HS-27A (cell line): ENCODE measurements around the gene COL5A3.
"Not testable (repeated sequence)": the region's sequence is repeated elsewhere in the genome, so short reads cannot be mapped to it uniquely, and the experiment has no call there.

Experiments used
- DNase-seq: peaks from one replicate; pipeline ENCODE4 v3.0.0-alpha.2; 2012; ENCODE audit warnings: low read depth, missing footprints

COL5A3 gene

GRCh38 chr19:9937001-9937411 lies 73.3 kb downstream of the COL5A3 start:
- no peak for DNase-seq

GRCh38 chr19:9936326-9937000 lies 73.8 kb downstream of the COL5A3 start, which contains the start of gene OLFM2:
Gene OLFM2, minus strand, starts transcription at chr19:9936515. Its CDS starts 149 bp downstream, at chr19:9936366.
- no peak for DNase-seq

GRCh38 chr19:9935506-9936325 lies 74.6 kb downstream of the COL5A3 start:
- no peak for DNase-seq

- no peak for DNase-seq
These were observed 76.0 kb downstream of the COL5A3 start for GRCh38 chr19:9934132-9934950.

GRCh38 chr19:9932835-9933234 lies 77.5 kb downstream of the COL5A3 start:
- DNase-seq: no peak

GRCh38 chr19:9931629-9932028 lies 78.7 kb downstream of the COL5A3 start:
- no peak for DNase-seq

GRCh38 chr19:9923440-9923839 lies 86.9 kb downstream of the COL5A3 start:
- DNase-seq: no peak

GRCh38 chr19:9922782-9923379 lies 87.4 kb downstream of the COL5A3 start:
- DNase-seq: not testable (repeated sequence)

GRCh38 chr19:9917321-9917720 lies 93.0 kb downstream of the COL5A3 start:
- DNase-seq: no peak

- DNase-seq: no peak
These were observed 93.6 kb downstream of the COL5A3 start for GRCh38 chr19:9916719-9917118.

GRCh38 chr19:9914315-9915207 lies 95.7 kb downstream of the COL5A3 start:
- DNase-seq: peak; percentile 36

GRCh38 chr19:9914001-9914314 lies 96.3 kb downstream of the COL5A3 start:
- no peak for DNase-seq

- DNase-seq: no peak
These were observed 96.9 kb downstream of the COL5A3 start for GRCh38 chr19:9913237-9914000.

- DNase-seq: no peak
These were observed 97.6 kb downstream of the COL5A3 start for GRCh38 chr19:9912551-9913236.

GRCh38 chr19:9911524-9912185 lies 98.6 kb downstream of the COL5A3 start:
- DNase-seq: no peak

GRCh38 chr19:9910625-9911024 lies 99.7 kb downstream of the COL5A3 start:
- DNase-seq: no peak
